Pancreas (tissue), 10 donors: ENCODE results near the gene MTMR2. TPM values are rescaled to one million over a fixed set of nuclear protein-coding genes. Genes with fewer than 3 reads are reported as not detected.

ENCODE experiments used
- ATAC-seq, 4 donors: fragments of 200-7000 bp; cut with Tn5 transposase; one replicate each; pipeline versions ENCODE4 v1.8.0 to v1.9.1; 2020; ENCODE audit warnings: mild to moderate bottlenecking in 4 of 4, moderate library complexity in 4 of 4
- DNase-seq, 6 donors: peaks; one replicate each; pipeline ENCODE4 v3.0.0-alpha.2; 2020
- FAIRE-seq: peaks from 2 replicates; lab custom pipeline; 2012; peaks lifted over from hg19 to GRCh38; lab: Jason Lieb, UNC
- H3K27ac ChIP-seq, 4 donors: fragments of 200-600 bp; sonication (generic); 1 replicate in 3 of 4; 2 replicates in 1 of 4; pipeline versions ENCODE4 v1.5.0 to v1.8.0; 2020
- H3K27me3 ChIP-seq, 4 donors: fragments of 200-600 bp; one replicate each; pipeline ENCODE4 v1.8.0; 2021
- H3K36me3 ChIP-seq, 3 donors: fragments of 200-600 bp; sonication (generic) in 1 of 3; one replicate each; pipeline versions ENCODE4 v1.5.0 to v1.8.0; 2020 to 2021
- H3K4me1 ChIP-seq, 3 donors: fragments of 200-600 bp; one replicate each; pipeline ENCODE4 v1.8.0; 2021
- H3K4me3 ChIP-seq, 4 donors: fragments of 200-600 bp; sonication (generic) in 2 of 4; one replicate each; pipeline versions ENCODE4 v1.5.0 to v1.8.0; 2020 to 2021
- H3K9me3 ChIP-seq, 4 donors: fragments of 200-600 bp; one replicate each; pipeline ENCODE4 v1.8.0; 2021
- CTCF ChIP-seq, 4 donors: fragments of 200-600 bp; sonication (generic) in 3 of 4; IDR thresholded peaks; one replicate each; pipeline versions ENCODE4 v1.5.0 to v1.8.0; 2021; ENCODE audit warnings: antibody characterized with exemption in 4 of 4
- WGBS, 2 donors: extraction: QIAGEN DNeasy Blood & Tissue Kit; methylation state at CpG; one replicate each; pipeline ENCODE4 v1.1.7; 2013; 5-methylcytosine and 5-hydroxymethylcytosine counted together
- intact Hi-C, 3 donors: fragments of 100-400 bp; cut with DNase I; formaldehyde crosslinking; loops; one replicate each; pipeline versions ENCODE4 v1.11.1 to v1.14.2; 2022
- polyA plus RNA-seq, 2 donors: library from polyadenylated mRNA; stranded (reverse); fragments of 200-250 nt; gene quantifications; one replicate each; pipeline ENCODE4 v1.2.3, GENCODE V29; 2013
- total RNA-seq, 6 donors: library from RNA; stranded (reverse); fragmentation: NEBNext Ultra II Directional in 4 of 6; extraction: Animal tissue kit (Norgen Biotek cat#: 25700) in 4 of 6; gene quantifications; one replicate each; pipeline versions ENCODE4 v1.2.1 to v1.2.4, GENCODE V29; 2021 to 2023
- donor health status: healthy with polysubstance abuse.
- donor health status: DM: no; HTN: no; CAD: no; lungs with moderate emphysema.
- donor health status: DM: no; HTN: no; CAD: no.
- donor health status: control.
- donor health status: control.
- donor health status: Bipolar disorder and iron deficiency.
- donor health status: DM: yes; HTN: yes; CAD: no.
- donor health status: DM: no; HTN: no; CAD: no.
- donor health status: DM: no; HTN: no; CAD: no.
- donor health status: DM: yes; HTN: yes; CAD: no.

The MTMR2 gene
- total and polyA plus RNA-seq, 8 donors, result 5.1 to 14.4 (median 9.8) TPM

DNA sequence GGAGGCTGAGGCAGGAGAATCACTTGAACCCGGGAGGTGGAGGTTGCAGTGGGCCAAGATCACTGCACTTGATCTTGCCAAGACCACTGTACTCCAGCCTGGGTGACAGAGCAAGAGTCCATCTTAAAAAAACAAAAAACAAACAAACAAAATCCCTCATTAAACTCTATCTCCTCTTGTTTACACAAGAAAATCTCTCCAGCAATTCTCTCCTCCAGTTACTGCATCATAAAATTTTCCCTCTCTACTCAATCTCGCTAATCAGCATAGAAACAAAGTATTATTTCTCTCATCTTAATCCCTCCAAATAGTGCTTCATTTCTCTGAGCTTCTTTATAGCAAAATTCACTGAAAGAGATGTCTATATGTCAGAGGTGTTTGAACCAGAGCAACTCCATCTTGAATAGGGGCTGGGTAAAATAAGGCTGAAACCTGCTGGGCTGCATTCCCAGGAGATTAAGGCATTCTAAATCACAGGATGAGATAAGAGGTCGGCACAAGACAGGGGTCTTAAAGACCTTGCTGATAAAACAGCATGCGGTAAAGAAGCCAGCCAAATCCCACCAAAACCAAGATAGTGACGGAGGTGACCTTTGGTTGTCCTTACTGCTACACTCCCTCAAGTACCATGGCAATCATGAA, 19.8 kb downstream of the MTMR2 start:
- no peak for TF ChIP-seq CTCF (IDR thresholded peaks at IDR 0.05)
- no peaks in the 10 kb centered on the region for H3K27me3 ChIP-seq
- no peak for FAIRE-seq
- intact Hi-C loops, result no loop called here
- no peaks in the 10 kb centered on the region for H3K36me3 ChIP-seq
- H3K9me3 ChIP-seq, result no peaks in the 10 kb centered on the region
- ATAC-seq, result no peak
- WGBS, 2 donors, result 73 to 76% methylated on average over 5 of the region's 5 CpGs
- no peak overlapping the region for H3K27ac ChIP-seq
- no peak overlapping the region for H3K4me3 ChIP-seq
- DNase-seq, result no peak
- no peaks in the 10 kb centered on the region for H3K4me1 ChIP-seq

GRCh38 chr11:95898782-95899181, 25.1 kb downstream of the MTMR2 start:
- ATAC-seq (no peak), FAIRE-seq (no peak), DNase-seq (no peak)
- no peaks in the 10 kb centered on the region for H3K9me3 ChIP-seq
- H3K27ac ChIP-seq, result no peak overlapping the region
- no peak overlapping the region for H3K4me3 ChIP-seq
- H3K36me3 ChIP-seq, result no peaks in the 10 kb centered on the region
- 39 to 42% methylated on average over 2 of the region's 2 CpGs for WGBS, 2 donors
- no peaks in the 10 kb centered on the region for H3K4me1 ChIP-seq
- no peak for TF ChIP-seq CTCF (IDR thresholded peaks at IDR 0.05)
- intact Hi-C loops, result no loop called here
- no peaks in the 10 kb centered on the region for H3K27me3 ChIP-seq

DNA sequence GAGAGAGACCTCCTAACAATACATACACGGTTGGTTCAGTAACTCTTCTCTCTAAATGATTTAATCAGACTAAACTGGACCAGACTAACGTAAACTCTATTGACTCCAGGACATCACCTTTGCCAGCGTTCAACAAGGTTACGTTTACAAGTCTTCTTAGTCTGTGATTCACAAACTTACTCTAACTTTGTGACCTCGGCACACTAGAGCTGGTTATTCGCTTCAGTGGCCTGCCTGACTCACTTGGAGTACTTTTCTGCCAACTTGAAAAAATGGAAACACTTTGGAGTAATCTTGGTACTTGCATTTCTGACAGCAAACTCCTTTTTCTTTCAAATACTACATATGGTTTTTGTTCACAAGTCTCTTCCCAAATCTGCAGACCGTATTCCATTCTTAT, 26.2 kb downstream of the MTMR2 start:
- WGBS, 2 donors, result 88 to 94% methylated on average over 7 of the region's 7 CpGs
- Histone ChIP-seq H3K27ac (no peak overlapping the region), H3K9me3 (no peaks in the 10 kb centered on the region), H3K36me3 (no peaks in the 10 kb centered on the region), H3K27me3 (no peaks in the 10 kb centered on the region), H3K4me1 (peaks cover 0 to 4% (median 0%) of the 10 kb centered on the region in 3 donors), H3K4me3 (no peak overlapping the region)
- ATAC-seq, result no peak
- no peak for DNase-seq
- TF ChIP-seq CTCF (IDR thresholded peaks at IDR 0.05), result no peak
- no peak for FAIRE-seq
- intact Hi-C loops, result no loop called here

DNA sequence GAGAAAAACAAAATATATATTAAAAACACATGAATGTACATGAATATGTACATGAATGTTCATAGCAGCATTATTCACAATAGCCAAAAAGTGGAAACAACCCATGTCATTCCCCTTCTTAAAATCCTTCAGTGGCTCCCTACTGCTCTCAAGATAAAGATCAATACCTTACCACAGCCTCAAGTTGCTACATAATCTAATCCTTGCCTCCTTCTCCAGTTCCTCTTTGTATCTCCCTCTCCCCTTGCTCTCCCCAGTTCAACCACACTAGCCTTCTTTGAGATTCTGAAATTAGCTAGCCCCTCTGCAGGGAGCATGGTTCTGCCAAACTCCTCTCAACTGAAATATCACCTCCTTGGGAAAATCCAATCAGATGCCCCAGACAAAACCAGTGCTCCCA, 28.1 kb downstream of the MTMR2 start:
- no peak for FAIRE-seq

More for the DNA sequence above, 28.1 kb downstream of the MTMR2 start:
- H3K36me3 ChIP-seq, result no peaks in the 10 kb centered on the region
- no peak for ATAC-seq
- H3K9me3 ChIP-seq, result no peaks in the 10 kb centered on the region
- intact Hi-C loops, result no loop called here
- H3K4me1 ChIP-seq, result peaks cover 0 to 4% (median 4%) of the 10 kb centered on the region in 3 donors
- no peak for TF ChIP-seq CTCF (IDR thresholded peaks at IDR 0.05)
- no peak for DNase-seq
- no peak overlapping the region for H3K4me3 ChIP-seq
- no peaks in the 10 kb centered on the region for H3K27me3 ChIP-seq
- H3K27ac ChIP-seq, result no peak overlapping the region
